IMR-90 (cell line): Measurements from ENCODE around the gene SEL1L2. TPM values are rescaled to one million over a fixed set of nuclear protein-coding genes. Genes with fewer than 3 reads are reported as not detected.

Experiments
- ATAC-seq: fragments of 200-7000 bp; cut with Tn5 transposase; 2 replicates; pipeline ENCODE4 v1.9.1; 2020; ENCODE audit warnings: low read depth, mild to moderate bottlenecking, moderate library complexity
- BruUV-seq: library from RNA; stranded (reverse); fragments of 400-500 nt; replicated peaks from 2 replicates; lab custom pipeline; 2021; lab: Mats Ljungman, UMichigan
- CTCF ChIA-PET: fragments of 300-600 bp; formaldehyde crosslinking; extraction: SDS; loops from one replicate; lab custom pipeline; 2021; ENCODE audit warnings: antibody characterized with exemption; lab: Yijun Ruan, JAX
- POLR2A ChIA-PET: fragments of 300-600 bp; sonication (Branson Sonifier 250); formaldehyde crosslinking; loops from one replicate; lab custom pipeline; 2022; ENCODE audit warnings: antibody characterized with exemption; ENCODE audit not compliant: unreplicated experiment; lab: Charles Lee
- DNase-seq: peaks from one replicate; pipeline ENCODE4 v3.0.0; 2013
- H2AFZ ChIP-seq: replicated peaks from 2 replicates; pipeline ENCODE3; 2013; ENCODE audit warnings: low read length, mild to moderate bottlenecking; ENCODE audit not compliant: poor library complexity
- H2AK5ac ChIP-seq: 2 replicates; pipeline ENCODE4 v1.6.1; 2013; ENCODE audit warnings: low read depth, low read length, inconsistent platforms
- H2AK9ac ChIP-seq: replicated peaks from 2 replicates; pipeline ENCODE3; 2013; ENCODE audit warnings: mild to moderate bottlenecking, low read depth, low read length, moderate library complexity; ENCODE audit not compliant: poor library complexity
- H2BK120ac ChIP-seq: 2 replicates; pipeline ENCODE4 v1.6.1; 2013; ENCODE audit warnings: low read depth, low read length, inconsistent platforms
- H2BK15ac ChIP-seq: 3 replicates; pipeline ENCODE4 v1.6.1; 2013; ENCODE audit warnings: low read depth, low read length, inconsistent platforms
- H2BK20ac ChIP-seq: 2 replicates; pipeline ENCODE4 v1.6.1; 2013; ENCODE audit warnings: low read depth, mild to moderate bottlenecking, inconsistent platforms, low read length, moderate library complexity
- H2BK5ac ChIP-seq: 2 replicates; pipeline ENCODE4 v1.6.1; 2013; ENCODE audit warnings: mild to moderate bottlenecking, low read depth, low read length, inconsistent platforms; ENCODE audit not compliant: poor library complexity, severe bottlenecking
- H3K14ac ChIP-seq: replicated peaks from 2 replicates; pipeline ENCODE4 v1.6.1; 2013; ENCODE audit warnings: low read depth, low read length, inconsistent platforms
- H3K18ac ChIP-seq: 2 replicates; pipeline ENCODE4 v1.6.1; 2013; ENCODE audit warnings: low read depth, low read length, control low read depth
- H3K23ac ChIP-seq: 2 replicates; pipeline ENCODE4 v1.6.1; 2013; ENCODE audit warnings: low read depth, low read length, inconsistent platforms
- H3K27ac ChIP-seq: 2 replicates; pipeline ENCODE4 v1.5.1; 2013; ENCODE audit warnings: mild to moderate bottlenecking, control low read depth, low read length; ENCODE audit not compliant: insufficient read depth
- H3K27me3 ChIP-seq: 2 replicates; pipeline ENCODE4 v1.6.1; 2013; ENCODE audit warnings: low read length; ENCODE audit not compliant: control insufficient read depth, insufficient read depth
- H3K36me3 ChIP-seq: 2 replicates; pipeline ENCODE4 v1.6.1; 2013; ENCODE audit warnings: low read length, mixed read lengths; ENCODE audit not compliant: control insufficient read depth, insufficient read depth
- H3K4ac ChIP-seq: 2 replicates; pipeline ENCODE4 v1.6.1; 2013; ENCODE audit warnings: low read depth, low read length, inconsistent platforms
- H3K4me1 ChIP-seq: 2 replicates; pipeline ENCODE4 v1.6.1; 2013; ENCODE audit warnings: low read length, mixed read lengths; ENCODE audit not compliant: control insufficient read depth, insufficient read depth
- H3K4me2 ChIP-seq: 2 replicates; pipeline ENCODE4 v1.6.1; 2013; ENCODE audit warnings: low read depth, mild to moderate bottlenecking, control low read depth, low read length, moderate library complexity
- H3K4me3 ChIP-seq: 2 replicates; pipeline ENCODE4 v1.5.1; 2013; ENCODE audit warnings: low read depth, mild to moderate bottlenecking, control low read depth, low read length, moderate library complexity; ENCODE audit not compliant: insufficient read depth
- H3K56ac ChIP-seq: 2 replicates; pipeline ENCODE4 v1.6.1; 2013; ENCODE audit warnings: low read length, inconsistent platforms; ENCODE audit not compliant: insufficient read depth; ENCODE audit errors: extremely low read depth
- H3K79me1 ChIP-seq, 2 experiments: 2 replicates each; pipeline ENCODE4 v1.6.1; 2013; ENCODE audit warnings: low read length in 2 of 2, inconsistent platforms in 1 of 2, low read depth in 1 of 2
- H3K9ac ChIP-seq: 2 replicates; pipeline ENCODE4 v1.6.1; 2013; ENCODE audit warnings: low read depth, low read length, control low read depth
- H3K9me1 ChIP-seq: 2 replicates; pipeline ENCODE4 v1.6.1; 2013; ENCODE audit warnings: low read length, inconsistent platforms; ENCODE audit not compliant: insufficient read depth
- H3K9me3 ChIP-seq: 2 replicates; pipeline ENCODE4 v1.6.1; 2013; ENCODE audit warnings: low read length; ENCODE audit not compliant: control insufficient read depth, insufficient read depth
- H4K20me1 ChIP-seq: 2 replicates; pipeline ENCODE4 v1.6.1; 2013; ENCODE audit warnings: low read length, inconsistent platforms; ENCODE audit not compliant: insufficient read depth
- H4K5ac ChIP-seq: 2 replicates; pipeline ENCODE4 v1.6.1; 2013; ENCODE audit warnings: mild to moderate bottlenecking, low read depth, low read length, control low read depth
- H4K8ac ChIP-seq, 2 experiments: 2 replicates each; pipeline ENCODE4 v1.6.1; 2013; ENCODE audit warnings: low read depth in 2 of 2, low read length in 2 of 2, control low read depth in 1 of 2, inconsistent platforms in 1 of 2
- H4K91ac ChIP-seq: 2 replicates; pipeline ENCODE4 v1.6.1; 2013; ENCODE audit warnings: low read depth, low read length, inconsistent platforms; ENCODE audit not compliant: insufficient read depth
- CEBPB ChIP-seq: IDR thresholded peaks from 2 replicates; pipeline ENCODE4 v1.6.1; 2012; ENCODE audit warnings: low read depth, low read length, improper control_type of control experiment
- CHD1 ChIP-seq: IDR thresholded peaks from 2 replicates; pipeline ENCODE4 v1.6.1; 2012; ENCODE audit warnings: low read depth, low read length, improper control_type of control experiment
- CTCF ChIP-seq: conservative IDR thresholded peaks from 2 replicates; pipeline ENCODE4 v1.5.1; 2012; ENCODE audit warnings: mild to moderate bottlenecking, low read depth, low read length, improper control_type of control experiment
- ELK1 ChIP-seq: fragments of 150-350 bp; IDR thresholded peaks from 2 replicates; pipeline ENCODE4 v1.6.1; 2016; ENCODE audit warnings: low read depth, mild to moderate bottlenecking, low read length, moderate library complexity, borderline replicate concordance
- FOS ChIP-seq: fragments of 150-350 bp; IDR thresholded peaks from 2 replicates; pipeline ENCODE4 v1.6.1; 2016; ENCODE audit warnings: low read depth, low read length
- MAZ ChIP-seq: IDR thresholded peaks from 2 replicates; pipeline ENCODE4 v1.6.1; 2012; ENCODE audit warnings: low read depth, mild to moderate bottlenecking, low read length, improper control_type of control experiment, moderate library complexity, borderline replicate concordance
- MXI1 ChIP-seq: IDR thresholded peaks from 2 replicates; pipeline ENCODE4 v1.6.1; 2012; ENCODE audit warnings: low read depth, mild to moderate bottlenecking, low read length, moderate library complexity, borderline replicate concordance
- RAD21 ChIP-seq: IDR thresholded peaks from 2 replicates; pipeline ENCODE4 v1.6.1; 2012; ENCODE audit warnings: low read length, improper control_type of control experiment
- RCOR1 ChIP-seq: IDR thresholded peaks from 2 replicates; pipeline ENCODE4 v1.6.1; 2012; ENCODE audit warnings: mild to moderate bottlenecking, low read length, improper control_type of control experiment; ENCODE audit not compliant: insufficient replicate concordance
- RFX5 ChIP-seq: IDR thresholded peaks from 2 replicates; pipeline ENCODE4 v1.8.0; 2012; ENCODE audit warnings: low read depth, mild to moderate bottlenecking, low read length, moderate library complexity
- SMC3 ChIP-seq: fragments of 150-350 bp; IDR thresholded peaks from 2 replicates; pipeline ENCODE4 v1.6.1; 2016; ENCODE audit warnings: low read depth, mild to moderate bottlenecking, antibody characterized with exemption, low read length, moderate library complexity
- WGBS, 2 experiments: methylation state at CpG; one replicate each; pipeline versions ENCODE4 v1.1.5 to v1.1.7; 2013; ENCODE audit warnings: missing lambda C conversion rate in 2 of 2; ENCODE audit not compliant: insufficient read length in 1 of 2; ENCODE audit errors: extremely low coverage in 2 of 2; 5-methylcytosine and 5-hydroxymethylcytosine counted together
- dilution Hi-C: fragments of 300-500 bp; cut with HindIII; formaldehyde crosslinking; loops from one replicate; pipeline ENCODE4 v1.14.3; 2018; ENCODE audit warnings: low sequenced_read_pairs; ENCODE audit not compliant: unreplicated experiment
- in situ Hi-C: fragments of 300-500 bp; cut with MboI; formaldehyde crosslinking; loops from 3 replicates; pipeline ENCODE4 v1.14.3; 2019; ENCODE audit warnings: low sequenced_read_pairs, inconsistent platforms, mixed read lengths
- intact Hi-C: fragments of 100-400 bp; cut with micrococcal nuclease; formaldehyde crosslinking; loops from 2 replicates; pipeline ENCODE4 v1.10.0; 2022
- polyA plus RNA-seq, 3 experiments: library from polyadenylated mRNA; depleted of rRNA; stranded (reverse); fragments of >200 nt; gene quantifications; 2 replicates each; pipeline ENCODE4 v1.2.3, GENCODE V29; 2012; ENCODE audit warnings: low replicate concordance in 1 of 3
- total RNA-seq: library from RNA; depleted of rRNA; stranded (reverse); fragments of >200 nt; gene quantifications from 2 replicates; pipeline ENCODE4 v1.2.3, GENCODE V29; 2012

The SEL1L2 gene
- total and polyA plus RNA-seq, 2 of the 4 experiments (the other 2 are of a cell fraction) = not detected

GRCh38 chr20:14030991-14031390 is 40.6 kb upstream of the SEL1L2 start:
- no peaks in the 10 kb centered on the region for H4K20me1 ChIP-seq
- TF ChIP-seq RFX5 (no peak), ELK1 (no peak), FOS (no peak), CTCF (no peak), RAD21 (no peak), SMC3 (no peak), MAZ (no peak), CEBPB (no peak), RCOR1 (no peak), CHD1 (no peak), MXI1 (no peak)
- no peak overlapping the region for H3K9ac ChIP-seq
- no peak overlapping the region for H3K14ac ChIP-seq
- H3K9me3 ChIP-seq = peaks cover 5% of the 10 kb centered on the region; the same call in 1 of the 2 replicates
- H2BK15ac ChIP-seq = no peak overlapping the region
- H4K5ac ChIP-seq = no peak overlapping the region
- no peak overlapping the region for H3K4me2 ChIP-seq
- no CpG with 5 or more reads among the region's 1 CpG for WGBS, 2 experiments
- no peaks in the 10 kb centered on the region for H3K79me1 ChIP-seq
- H4K91ac ChIP-seq = no peak overlapping the region
- intact Hi-C loops (no loop called here), in situ Hi-C loops (no loop called here), dilution Hi-C loops (no loop called here)
- ChIA-PET CTCF (no interaction called here), POLR2A (no interaction called here)
- H2AK5ac ChIP-seq = no peak overlapping the region
- H3K4me1 ChIP-seq = no peaks in the 10 kb centered on the region
- BruUV-seq = no TSS peak
- H2AFZ ChIP-seq = no peak overlapping the region
- H3K27ac ChIP-seq = no peak overlapping the region
- no peak overlapping the region for H3K18ac ChIP-seq
- H3K56ac ChIP-seq = no peak overlapping the region
- H3K36me3 ChIP-seq = no peaks in the 10 kb centered on the region
- no peaks in the 10 kb centered on the region for H3K9me1 ChIP-seq
- no peak overlapping the region for H4K8ac ChIP-seq
- H3K23ac ChIP-seq = no peak overlapping the region
- H2BK5ac ChIP-seq = no peak overlapping the region
- H3K4me3 ChIP-seq = no peak overlapping the region
- H3K27me3 ChIP-seq = no peaks in the 10 kb centered on the region
- H2BK120ac ChIP-seq = no peak overlapping the region
- DNase-seq (no peak), ATAC-seq (no peak)
- H2BK20ac ChIP-seq = no peak overlapping the region
- no peak overlapping the region for H2AK9ac ChIP-seq
- no peak overlapping the region for H3K4ac ChIP-seq
